ENCODE results near the gene APOA1. TPM values are rescaled to one million over a fixed set of nuclear protein-coding genes. Genes with fewer than 3 reads are reported as not detected.

The APOA1 gene
- total RNA-seq, 1 donor from 2014 or later = not detected

DNA sequence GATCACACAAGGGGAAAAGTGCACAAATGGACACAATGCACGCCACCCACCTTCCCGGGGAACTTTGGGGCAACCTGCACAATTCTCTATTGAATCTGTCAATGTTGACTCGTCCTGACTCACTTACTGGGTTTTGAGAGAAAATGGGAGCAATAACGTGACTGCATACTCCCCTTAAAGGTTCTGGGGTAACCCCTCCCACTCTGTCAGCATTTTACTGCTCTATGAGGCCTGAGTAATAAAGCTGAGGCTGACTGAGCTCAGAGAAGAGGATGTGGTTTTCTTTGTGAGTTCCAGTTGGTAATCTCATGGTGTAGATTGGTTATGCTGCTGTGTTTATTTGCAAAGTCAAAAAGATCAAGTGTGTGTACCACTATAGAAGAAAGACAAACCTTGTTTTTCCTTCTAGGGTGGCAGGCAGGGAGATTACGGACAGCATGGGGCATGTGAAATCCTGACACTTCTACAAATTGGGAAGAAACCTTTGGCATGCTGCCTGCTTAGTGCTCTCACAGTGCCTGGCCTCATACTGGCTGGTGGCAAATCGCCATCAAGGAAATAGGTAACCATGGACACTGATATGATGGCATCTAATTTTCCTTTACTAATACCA, 16.1 kb upstream of the APOA1 start:
- H3K9me3 Mint-ChIP-seq = no peaks in the 10 kb centered on the region
- H3K36me3 Mint-ChIP-seq (ENCODE audit: low read depth) = peaks cover 55% of the 10 kb centered on the region
- DNase-seq (ENCODE audit: low spot score) = peak; percentile 70

GRCh38 chr11:116852261-116853031, 15.0 kb upstream of the APOA1 start:
- no peaks in the 10 kb centered on the region for H3K9me3 Mint-ChIP-seq
- H3K4me3 Mint-ChIP-seq = peak overlapping the region; percentile 73
- peaks cover 64% of the 10 kb centered on the region for H3K4me1 Mint-ChIP-seq (ENCODE audit: low read depth)
- peak overlapping the region; percentile 92 for H3K27ac Mint-ChIP-seq
- H3K27me3 Mint-ChIP-seq (ENCODE audit: insufficient read depth) = no peaks in the 10 kb centered on the region
- intact Hi-C loops (cut with micrococcal nuclease) = loop anchor here (1.0 to 2.0 kb wide), 15 partner anchors 16 to 1150 kb away; partner anchors contain the start of genes PAFAH1B2, SIDT2 and ZPR1
- peaks cover 47% of the 10 kb centered on the region for H3K36me3 Mint-ChIP-seq (ENCODE audit: low read depth)
- DNase-seq (ENCODE audit: low spot score) = no peak

More for the DNA sequence above, 16.1 kb upstream of the APOA1 start:
- Mint-ChIP-seq H3K4me1 (ENCODE audit: low read depth) (peaks cover 64% of the 10 kb centered on the region), H3K27me3 (ENCODE audit: insufficient read depth) (no peaks in the 10 kb centered on the region), H3K4me3 (peak overlapping the region; percentile 73), H3K27ac (peak overlapping the region; percentile 92)
- intact Hi-C loops (cut with micrococcal nuclease) = loop anchor here (1.0 to 2.0 kb wide), 15 partner anchors 17 to 1149 kb away; partner anchors contain the start of genes PAFAH1B2, SIDT2 and ZPR1

- no peak for DNase-seq (ENCODE audit: low spot score)
- intact Hi-C loops (cut with micrococcal nuclease) = loop anchor here (2.0 kb wide), 4 partner anchors 29 to 1151 kb away; partner anchors contain the start of gene SIDT2
- H3K36me3 Mint-ChIP-seq (ENCODE audit: low read depth) = peaks cover 46% of the 10 kb centered on the region
Measured at GRCh38 chr11:116851626-116852025, 14.2 kb upstream of the APOA1 start.

GRCh38 chr11:116849486-116849885, 12.1 kb upstream of the APOA1 start:
- DNase-seq (ENCODE audit: low spot score) = no peak
- H3K27ac Mint-ChIP-seq = no peak overlapping the region
- intact Hi-C loops (cut with micrococcal nuclease) = no loop called here
- no peaks in the 10 kb centered on the region for H3K9me3 Mint-ChIP-seq
- H3K27me3 Mint-ChIP-seq (ENCODE audit: insufficient read depth) = no peaks in the 10 kb centered on the region
- H3K4me3 Mint-ChIP-seq = no peak overlapping the region
- peaks cover 54% of the 10 kb centered on the region for H3K36me3 Mint-ChIP-seq (ENCODE audit: low read depth)
- peaks cover 52% of the 10 kb centered on the region for H3K4me1 Mint-ChIP-seq (ENCODE audit: low read depth)

More at GRCh38 chr11:116851626-116852025, 14.2 kb upstream of the APOA1 start:
- Mint-ChIP-seq H3K4me1 (ENCODE audit: low read depth) (peaks cover 64% of the 10 kb centered on the region), H3K27ac (peak overlapping the region; percentile 92), H3K27me3 (ENCODE audit: insufficient read depth) (no peaks in the 10 kb centered on the region), H3K9me3 (no peaks in the 10 kb centered on the region), H3K4me3 (peak overlapping the region; percentile 73)

- DNase-seq (ENCODE audit: low spot score) = no peak
- Mint-ChIP-seq H3K27me3 (ENCODE audit: insufficient read depth) (no peaks in the 10 kb centered on the region), H3K4me1 (ENCODE audit: low read depth) (peaks cover 48% of the 10 kb centered on the region)
Measured at GRCh38 chr11:116849060-116849459, 11.6 kb upstream of the APOA1 start.

GRCh38 chr11:116847612-116848011, 10.2 kb upstream of the APOA1 start:
- H3K4me1 Mint-ChIP-seq (ENCODE audit: low read depth) = peaks cover 33% of the 10 kb centered on the region
- H3K27me3 Mint-ChIP-seq (ENCODE audit: insufficient read depth) = no peaks in the 10 kb centered on the region
- no peak for DNase-seq (ENCODE audit: low spot score)
- no peaks in the 10 kb centered on the region for H3K9me3 Mint-ChIP-seq
- H3K27ac Mint-ChIP-seq = no peak overlapping the region
- intact Hi-C loops (cut with micrococcal nuclease) = no loop called here
- no peak overlapping the region for H3K4me3 Mint-ChIP-seq
- H3K36me3 Mint-ChIP-seq (ENCODE audit: low read depth) = peaks cover 54% of the 10 kb centered on the region

More at GRCh38 chr11:116849060-116849459, 11.6 kb upstream of the APOA1 start:
- Mint-ChIP-seq H3K36me3 (ENCODE audit: low read depth) (peaks cover 52% of the 10 kb centered on the region), H3K9me3 (no peaks in the 10 kb centered on the region), H3K4me3 (no peak overlapping the region), H3K27ac (no peak overlapping the region)
- intact Hi-C loops (cut with micrococcal nuclease) = no loop called here

DNA sequence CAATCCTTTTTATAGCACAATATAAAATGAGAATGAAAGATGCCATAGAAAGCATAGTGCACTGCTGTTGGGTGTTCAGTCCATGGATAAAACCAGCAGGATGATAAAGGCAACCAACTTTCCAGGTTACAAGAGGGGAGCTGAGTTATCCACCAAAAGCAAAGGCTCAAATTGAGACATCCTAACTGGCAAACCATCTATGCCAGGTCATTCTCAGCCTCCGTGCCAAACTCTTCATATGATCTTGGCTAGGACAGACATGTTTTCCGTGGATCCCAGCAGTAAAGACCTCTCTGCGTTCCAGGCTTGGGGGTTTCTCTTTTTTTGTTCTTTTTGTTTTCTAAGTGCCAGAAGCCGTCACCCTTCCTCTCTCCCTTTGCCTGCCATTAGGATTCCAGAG, 7.3 kb upstream of the APOA1 start:
- no peak overlapping the region for H3K27ac Mint-ChIP-seq
- no peaks in the 10 kb centered on the region for H3K9me3 Mint-ChIP-seq
- no peak overlapping the region for H3K4me3 Mint-ChIP-seq
- H3K4me1 Mint-ChIP-seq (ENCODE audit: low read depth) = peaks cover 8% of the 10 kb centered on the region
- H3K36me3 Mint-ChIP-seq (ENCODE audit: low read depth) = peaks cover 43% of the 10 kb centered on the region
- H3K27me3 Mint-ChIP-seq (ENCODE audit: insufficient read depth) = no peaks in the 10 kb centered on the region
- DNase-seq (ENCODE audit: low spot score) = no peak
- intact Hi-C loops (cut with micrococcal nuclease) = no loop called here

DNA sequence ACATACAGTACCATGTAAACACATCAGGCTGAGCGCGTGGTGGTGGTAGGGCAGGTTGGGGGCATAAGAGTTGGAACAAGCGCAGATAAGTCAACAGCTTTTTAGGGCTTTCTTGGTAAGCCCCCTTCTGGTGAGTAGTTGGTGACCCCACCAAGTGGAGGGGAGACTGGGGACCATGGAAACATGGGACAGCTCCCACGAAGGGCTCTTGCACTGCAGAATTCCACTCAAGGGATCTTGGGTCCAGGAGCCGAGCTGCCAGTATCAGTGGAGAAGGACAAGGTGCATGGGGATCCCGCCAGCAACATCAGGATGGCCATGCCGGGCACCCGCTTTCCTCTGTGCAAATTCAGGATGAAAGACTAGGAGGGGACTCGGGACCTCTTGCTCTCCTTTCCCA, 6.2 kb upstream of the APOA1 start:
- no peaks in the 10 kb centered on the region for H3K27me3 Mint-ChIP-seq (ENCODE audit: insufficient read depth)
- no peak overlapping the region for H3K27ac Mint-ChIP-seq
- no peaks in the 10 kb centered on the region for H3K9me3 Mint-ChIP-seq
- H3K36me3 Mint-ChIP-seq (ENCODE audit: low read depth) = peaks cover 36% of the 10 kb centered on the region
- intact Hi-C loops (cut with micrococcal nuclease) = no loop called here
- no peak for DNase-seq (ENCODE audit: low spot score)
- H3K4me1 Mint-ChIP-seq (ENCODE audit: low read depth) = peaks cover 5% of the 10 kb centered on the region
- no peak overlapping the region for H3K4me3 Mint-ChIP-seq

GRCh38 chr11:116842909-116843308, 5.5 kb upstream of the APOA1 start:
- no peak for DNase-seq (ENCODE audit: low spot score)
- no peaks in the 10 kb centered on the region for H3K9me3 Mint-ChIP-seq
- peaks cover 5% of the 10 kb centered on the region for H3K4me1 Mint-ChIP-seq (ENCODE audit: low read depth)
- H3K27me3 Mint-ChIP-seq (ENCODE audit: insufficient read depth) = no peaks in the 10 kb centered on the region
- H3K4me3 Mint-ChIP-seq = no peak overlapping the region
- intact Hi-C loops (cut with micrococcal nuclease) = no loop called here
- no peak overlapping the region for H3K27ac Mint-ChIP-seq
- peaks cover 35% of the 10 kb centered on the region for H3K36me3 Mint-ChIP-seq (ENCODE audit: low read depth)

GRCh38 chr11:116842117-116842516, 4.7 kb upstream of the APOA1 start:
- no peak for DNase-seq (ENCODE audit: low spot score)
- no peak overlapping the region for H3K27ac Mint-ChIP-seq
- no peaks in the 10 kb centered on the region for H3K9me3 Mint-ChIP-seq
- intact Hi-C loops (cut with micrococcal nuclease) = no loop called here
- H3K4me3 Mint-ChIP-seq = no peak overlapping the region
- H3K4me1 Mint-ChIP-seq (ENCODE audit: low read depth) = peaks cover 5% of the 10 kb centered on the region
- no peaks in the 10 kb centered on the region for H3K27me3 Mint-ChIP-seq (ENCODE audit: insufficient read depth)
- H3K36me3 Mint-ChIP-seq (ENCODE audit: low read depth) = peaks cover 32% of the 10 kb centered on the region

DNA sequence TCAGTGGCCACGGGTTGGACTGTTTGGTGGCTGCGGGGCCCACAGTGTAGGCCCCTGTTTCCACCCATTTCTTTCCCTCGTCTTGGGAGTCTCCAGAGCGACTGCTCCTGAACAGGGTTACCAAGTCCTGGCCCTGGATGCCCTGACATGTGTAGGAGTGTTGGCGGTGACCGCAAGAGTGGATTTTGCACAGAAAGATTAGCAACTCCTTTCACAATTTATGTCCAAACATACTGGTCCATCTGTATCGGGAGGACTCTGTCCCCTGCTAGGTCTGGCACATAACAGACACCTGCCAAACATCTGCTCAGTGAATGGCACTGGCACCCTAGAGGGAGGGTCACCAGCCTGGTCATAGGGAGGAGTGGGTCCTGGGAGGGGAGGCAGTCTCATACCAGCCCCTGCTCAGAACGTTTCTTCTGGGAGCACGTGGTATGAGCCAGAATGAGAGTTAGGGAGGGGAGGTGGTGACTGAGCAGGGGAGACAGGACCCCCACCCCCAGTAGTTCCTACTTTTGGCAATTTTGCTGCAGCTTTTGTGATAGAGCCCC, 3.4 kb upstream of the APOA1 start:
- Mint-ChIP-seq H3K9me3 (no peaks in the 10 kb centered on the region), H3K27ac (no peak overlapping the region), H3K4me3 (no peak overlapping the region), H3K27me3 (ENCODE audit: insufficient read depth) (no peaks in the 10 kb centered on the region), H3K36me3 (ENCODE audit: low read depth) (peaks cover 23% of the 10 kb centered on the region), H3K4me1 (ENCODE audit: low read depth) (peaks cover 5% of the 10 kb centered on the region)
- DNase-seq (ENCODE audit: low spot score) = no peak
- intact Hi-C loops (cut with micrococcal nuclease) = no loop called here

DNA sequence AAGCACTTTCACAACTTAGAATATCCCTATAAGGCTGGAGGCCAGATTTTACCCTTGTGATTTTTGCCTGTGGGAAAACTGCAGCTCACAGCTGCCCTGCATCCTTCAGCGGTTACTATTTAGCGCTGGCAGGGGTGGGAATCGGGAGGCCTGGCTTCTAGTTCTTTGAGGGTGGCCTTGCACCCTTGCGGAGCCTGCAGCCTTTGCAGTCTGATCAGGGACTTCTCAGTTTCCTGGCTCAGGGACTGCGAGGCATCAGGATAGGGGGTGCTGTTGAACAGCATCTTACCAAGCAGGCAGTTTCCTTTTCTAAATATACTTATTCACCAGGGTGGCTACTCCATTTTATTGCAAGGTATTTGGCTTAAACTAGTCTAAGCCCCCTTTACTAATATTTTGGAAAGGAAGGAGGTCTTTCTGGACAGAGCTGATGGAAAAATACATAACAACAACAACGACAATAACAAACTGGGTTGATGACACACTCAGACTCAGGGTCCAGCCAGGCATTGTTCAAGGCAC, 2.9 kb upstream of the APOA1 start:
- H3K27ac Mint-ChIP-seq = no peak overlapping the region
- no peak for DNase-seq (ENCODE audit: low spot score)
- peaks cover 3% of the 10 kb centered on the region for H3K4me1 Mint-ChIP-seq (ENCODE audit: low read depth)
- H3K36me3 Mint-ChIP-seq (ENCODE audit: low read depth) = peaks cover 18% of the 10 kb centered on the region
- no peaks in the 10 kb centered on the region for H3K9me3 Mint-ChIP-seq
- intact Hi-C loops (cut with micrococcal nuclease) = no loop called here
- H3K27me3 Mint-ChIP-seq (ENCODE audit: insufficient read depth) = no peaks in the 10 kb centered on the region
- H3K4me3 Mint-ChIP-seq = no peak overlapping the region
